ENCODE results near the gene DNAH2.

The DNAH2 gene

GRCh38 chr17:7716901-7717755 is at the start of gene DNAH2 (continued):
- TF ChIP-seq INSM2 (tag by site-specific recombination; IDR thresholded peaks at IDR 0.05): peak; percentile 89
- no peak for TF ChIP-seq ZNF354C (tag by site-specific recombination; IDR thresholded peaks at IDR 0.05; ENCODE audit: borderline replicate concordance, low read depth)
- TF ChIP-seq KLF17 (tag by site-specific recombination; IDR thresholded peaks at IDR 0.05): peak; percentile 97
- TF ChIP-seq ZNF175 (tag by site-specific recombination; IDR thresholded peaks at IDR 0.05): no peak
- TF ChIP-seq ZNF561 (tag by site-specific recombination; IDR thresholded peaks at IDR 0.05; ENCODE audit: borderline replicate concordance): peak; percentile 99
- TF ChIP-seq ATF2 (tag by site-specific recombination; IDR thresholded peaks at IDR 0.05; ENCODE audit: low read depth): peak; percentile 33; the same call in 1 of the 2 replicates
- TF ChIP-seq ZNF629 (tag by site-specific recombination; IDR thresholded peaks at IDR 0.05): peak; percentile 68
- no peak for TF ChIP-seq ZNF133 (tag by site-specific recombination; IDR thresholded peaks at IDR 0.05)
- no peak for TF ChIP-seq ZNF544 (tag by site-specific recombination; IDR thresholded peaks at IDR 0.05)
- no peak for TF ChIP-seq ZNF426 (tag by site-specific recombination; IDR thresholded peaks at IDR 0.05)
- TF ChIP-seq ZNF777 (tag by site-specific recombination; IDR thresholded peaks at IDR 0.05; ENCODE audit: borderline replicate concordance): peak; percentile 76; the same call in 1 of the 2 replicates
- TF ChIP-seq ZNF488 (tag by site-specific recombination; IDR thresholded peaks at IDR 0.05): no peak; the same call in 1 of the 2 replicates
- peak; percentile 96 for TF ChIP-seq CTCF (tag by site-specific recombination; IDR thresholded peaks at IDR 0.05)
- peak; percentile 88 for TF ChIP-seq ZNF184 (tag by site-specific recombination; IDR thresholded peaks at IDR 0.05)
- peak; percentile 97 for TF ChIP-seq SP3 (tag by site-specific recombination; IDR thresholded peaks at IDR 0.05)
- no peak for TF ChIP-seq ZNF830 (tag by site-specific recombination; IDR thresholded peaks at IDR 0.05; ENCODE audit: low read depth)
- TF ChIP-seq PBX3 (CRISPR knock-in tag; IDR thresholded peaks at IDR 0.05): no peak
- no peak for TF ChIP-seq ZNF248 (tag by site-specific recombination; IDR thresholded peaks at IDR 0.05)
- TF ChIP-seq ZNF16 (tag by site-specific recombination; IDR thresholded peaks at IDR 0.05; ENCODE audit: low read depth): no peak
- TF ChIP-seq ZNF202 (tag by site-specific recombination; IDR thresholded peaks at IDR 0.05; ENCODE audit: borderline replicate concordance): no peak
- TF ChIP-seq ZNF239 (tag by site-specific recombination; IDR thresholded peaks at IDR 0.05): 0 out of 2 replicates have a peak, but pooled peaks have one; percentile 19
- peak; percentile 93 for TF ChIP-seq ZBTB10 (tag by site-specific recombination; IDR thresholded peaks at IDR 0.05)
- peak; percentile 59; the same call in 1 of the 2 replicates for TF ChIP-seq ZNF121 (tag by site-specific recombination; IDR thresholded peaks at IDR 0.05)
- TF ChIP-seq ZNF24 (tag by site-specific recombination; IDR thresholded peaks at IDR 0.05): peak; percentile 94
- no peak for TF ChIP-seq ZNF549 (tag by site-specific recombination; IDR thresholded peaks at IDR 0.05)
- TF ChIP-seq ZNF580 (tag by site-specific recombination; IDR thresholded peaks at IDR 0.05): peak; percentile 78

All from HEK293 (cell line).